KMS-11 (cell line): ENCODE data around the gene ARFGEF2.

Experiments
- H2AFZ ChIP-seq: fragments of 200-600 bp; sonication (generic); 2 replicates; pipeline ENCODE4 v1.6.1; 2016; ENCODE audit warnings: antibody characterized with exemption, mixed run types, low read depth
- H3K27ac ChIP-seq: fragments of 200-600 bp; sonication (generic); 2 replicates; pipeline ENCODE4 v1.6.1; 2016; ENCODE audit warnings: mild to moderate bottlenecking, mixed run types
- H3K27me3 ChIP-seq: fragments of 200-600 bp; sonication (generic); 2 replicates; pipeline ENCODE4 v1.6.1; 2017; ENCODE audit warnings: mild to moderate bottlenecking, low read depth, mixed run types, moderate library complexity; ENCODE audit not compliant: insufficient read depth
- H3K36me3 ChIP-seq: fragments of 200-600 bp; sonication (generic); 2 replicates; pipeline ENCODE4 v1.6.1; 2017; ENCODE audit warnings: mild to moderate bottlenecking, mixed run types; ENCODE audit not compliant: insufficient read depth
- H3K4me1 ChIP-seq: fragments of 200-600 bp; sonication (generic); 2 replicates; pipeline ENCODE4 v1.6.1; 2016; ENCODE audit warnings: mild to moderate bottlenecking, low read depth, mixed run types; ENCODE audit not compliant: poor library complexity, severe bottlenecking
- H3K4me2 ChIP-seq: fragments of 200-600 bp; sonication (generic); 2 replicates; pipeline ENCODE4 v1.7.0; 2016; ENCODE audit warnings: mild to moderate bottlenecking, mixed run types
- H3K4me3 ChIP-seq: fragments of 200-600 bp; sonication (generic); IDR thresholded peaks from 2 replicates; pipeline ENCODE4 v1.6.1; 2017; ENCODE audit warnings: low read depth, low read length, mixed read lengths; ENCODE audit not compliant: insufficient read depth
- H3K79me2 ChIP-seq: fragments of 200-600 bp; sonication (generic); 2 replicates; pipeline ENCODE4 v1.6.1; 2016; ENCODE audit warnings: low read depth, mixed run types; ENCODE audit not compliant: insufficient read depth
- H3K9ac ChIP-seq: fragments of 200-600 bp; sonication (generic); 2 replicates; pipeline ENCODE4 v1.6.1; 2016; ENCODE audit warnings: mild to moderate bottlenecking, mixed run types
- H4K20me1 ChIP-seq: fragments of 200-600 bp; sonication (generic); 2 replicates; pipeline ENCODE4 v1.6.1; 2016; ENCODE audit warnings: mild to moderate bottlenecking, mixed run types; ENCODE audit not compliant: insufficient read depth
- TF ChIP-seq, protein P1 (sequence below): fragments of 200-600 bp; sonication (generic); conservative IDR thresholded peaks from 2 replicates; pipeline ENCODE4 v1.6.1; 2017; ENCODE audit warnings: low read depth, mild to moderate bottlenecking, antibody characterized with exemption, low read length, moderate library complexity, mixed read lengths

The ARFGEF2 gene

DNA sequence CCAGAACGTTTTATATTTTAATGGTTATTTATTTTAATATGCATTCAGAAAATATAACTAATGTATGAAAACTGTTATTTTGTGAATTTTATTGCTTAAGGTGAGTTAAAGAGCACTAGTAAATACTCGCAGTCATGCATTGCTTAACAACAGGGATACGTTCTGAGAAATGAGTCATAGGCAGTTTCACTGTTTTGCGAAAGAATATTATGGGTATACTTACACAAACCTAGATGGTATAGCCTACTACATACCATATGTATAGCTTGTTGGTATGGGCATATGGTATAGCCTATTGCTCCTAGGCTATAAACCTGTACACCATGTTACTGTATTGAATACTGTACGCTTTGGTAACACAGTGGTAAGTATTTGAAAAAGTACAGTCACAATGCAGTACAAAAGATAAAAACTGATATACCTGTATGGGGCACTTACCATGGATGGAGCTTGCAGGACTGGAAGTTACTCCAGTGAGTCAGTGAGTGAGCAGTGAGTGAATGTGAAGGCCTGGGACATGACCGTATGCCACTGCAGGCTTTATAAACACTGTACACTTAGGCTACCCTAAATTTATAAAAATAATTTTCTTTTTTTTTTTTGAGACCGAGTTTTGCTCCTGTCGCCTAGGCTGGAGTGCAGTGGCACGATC is 38.5 kb downstream of the ARFGEF2 start:
- Histone ChIP-seq H2AFZ (no peak overlapping the region), H3K27ac (no peak overlapping the region), H3K9ac (no peak overlapping the region), H3K79me2 (no peaks in the 10 kb centered on the region), H3K4me1 (no peaks in the 10 kb centered on the region), H3K27me3 (no peaks in the 10 kb centered on the region), H3K4me2 (no peak overlapping the region), H4K20me1 (no peaks in the 10 kb centered on the region), H3K4me3 (no peak overlapping the region), H3K36me3 (no peaks in the 10 kb centered on the region)
- TF ChIP-seq, protein P1, sequence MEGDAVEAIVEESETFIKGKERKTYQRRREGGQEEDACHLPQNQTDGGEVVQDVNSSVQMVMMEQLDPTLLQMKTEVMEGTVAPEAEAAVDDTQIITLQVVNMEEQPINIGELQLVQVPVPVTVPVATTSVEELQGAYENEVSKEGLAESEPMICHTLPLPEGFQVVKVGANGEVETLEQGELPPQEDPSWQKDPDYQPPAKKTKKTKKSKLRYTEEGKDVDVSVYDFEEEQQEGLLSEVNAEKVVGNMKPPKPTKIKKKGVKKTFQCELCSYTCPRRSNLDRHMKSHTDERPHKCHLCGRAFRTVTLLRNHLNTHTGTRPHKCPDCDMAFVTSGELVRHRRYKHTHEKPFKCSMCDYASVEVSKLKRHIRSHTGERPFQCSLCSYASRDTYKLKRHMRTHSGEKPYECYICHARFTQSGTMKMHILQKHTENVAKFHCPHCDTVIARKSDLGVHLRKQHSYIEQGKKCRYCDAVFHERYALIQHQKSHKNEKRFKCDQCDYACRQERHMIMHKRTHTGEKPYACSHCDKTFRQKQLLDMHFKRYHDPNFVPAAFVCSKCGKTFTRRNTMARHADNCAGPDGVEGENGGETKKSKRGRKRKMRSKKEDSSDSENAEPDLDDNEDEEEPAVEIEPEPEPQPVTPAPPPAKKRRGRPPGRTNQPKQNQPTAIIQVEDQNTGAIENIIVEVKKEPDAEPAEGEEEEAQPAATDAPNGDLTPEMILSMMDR = no peak

DNA sequence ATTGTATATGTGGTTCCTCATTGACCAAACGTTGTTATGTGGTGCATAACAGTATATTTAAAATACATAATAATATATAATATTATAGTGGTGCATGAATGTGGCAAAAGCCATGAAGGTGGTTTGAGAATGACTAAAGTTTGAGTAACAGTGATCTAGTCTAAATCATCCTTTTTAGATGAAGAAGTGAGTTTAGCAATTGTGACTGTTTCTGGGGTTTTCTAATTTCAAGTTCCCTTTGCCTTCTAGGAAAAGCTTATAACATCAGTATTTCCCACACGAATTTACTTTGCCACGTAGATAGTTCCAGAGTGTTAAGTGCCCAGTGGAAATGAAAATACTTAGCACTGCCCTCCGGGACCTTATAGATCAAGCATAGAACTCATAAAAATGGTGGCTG is 40.9 kb downstream of the ARFGEF2 start:
- no peak overlapping the region for H2AFZ ChIP-seq
- H4K20me1 ChIP-seq = no peaks in the 10 kb centered on the region
- H3K4me3 ChIP-seq = no peak overlapping the region
- no peak overlapping the region for H3K9ac ChIP-seq
- TF ChIP-seq, protein P1 = no peak
- no peaks in the 10 kb centered on the region for H3K36me3 ChIP-seq
- H3K79me2 ChIP-seq = no peaks in the 10 kb centered on the region
- H3K27ac ChIP-seq = no peak overlapping the region
- no peak overlapping the region for H3K4me2 ChIP-seq
- H3K4me1 ChIP-seq = no peaks in the 10 kb centered on the region
- no peaks in the 10 kb centered on the region for H3K27me3 ChIP-seq

DNA sequence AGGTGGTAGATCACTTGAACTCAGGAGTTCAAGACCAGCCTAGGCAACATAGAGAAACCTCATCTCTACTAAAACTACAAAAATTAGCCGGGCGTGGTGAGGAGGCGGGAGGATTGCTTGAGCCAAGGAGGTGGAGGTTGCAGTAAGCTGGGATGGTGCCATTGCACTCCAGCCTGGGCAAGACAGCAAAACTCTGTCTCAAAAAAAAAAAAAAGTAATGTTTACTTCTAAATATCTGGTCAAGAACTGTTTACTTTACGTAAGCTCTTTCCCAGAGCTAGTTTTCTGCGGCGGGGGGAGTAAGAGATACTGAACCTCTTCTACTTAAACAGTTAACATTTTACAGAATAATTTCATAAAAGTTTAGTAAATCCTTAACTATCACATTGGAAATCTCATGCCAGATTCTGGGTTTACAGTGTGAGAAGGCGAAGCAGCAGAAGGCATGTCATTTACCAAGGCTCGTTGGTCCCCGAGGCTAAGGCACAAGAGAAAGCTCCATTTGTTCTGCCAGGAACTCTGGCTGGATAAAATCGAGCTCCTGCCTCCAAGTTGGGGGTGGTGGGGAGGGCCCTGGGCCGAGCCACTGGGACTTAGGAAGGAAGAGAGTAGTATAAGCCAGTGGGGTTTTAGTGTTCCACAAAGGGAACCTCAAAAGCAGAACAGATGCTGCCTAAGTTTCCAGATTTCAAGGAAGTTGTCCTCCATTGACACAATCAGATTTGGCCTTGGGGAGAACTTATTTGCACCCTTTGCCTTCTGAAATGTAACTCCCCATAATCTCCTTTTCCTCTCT is 41.7 kb downstream of the ARFGEF2 start:
- TF ChIP-seq, protein P1 = no peak

DNA sequence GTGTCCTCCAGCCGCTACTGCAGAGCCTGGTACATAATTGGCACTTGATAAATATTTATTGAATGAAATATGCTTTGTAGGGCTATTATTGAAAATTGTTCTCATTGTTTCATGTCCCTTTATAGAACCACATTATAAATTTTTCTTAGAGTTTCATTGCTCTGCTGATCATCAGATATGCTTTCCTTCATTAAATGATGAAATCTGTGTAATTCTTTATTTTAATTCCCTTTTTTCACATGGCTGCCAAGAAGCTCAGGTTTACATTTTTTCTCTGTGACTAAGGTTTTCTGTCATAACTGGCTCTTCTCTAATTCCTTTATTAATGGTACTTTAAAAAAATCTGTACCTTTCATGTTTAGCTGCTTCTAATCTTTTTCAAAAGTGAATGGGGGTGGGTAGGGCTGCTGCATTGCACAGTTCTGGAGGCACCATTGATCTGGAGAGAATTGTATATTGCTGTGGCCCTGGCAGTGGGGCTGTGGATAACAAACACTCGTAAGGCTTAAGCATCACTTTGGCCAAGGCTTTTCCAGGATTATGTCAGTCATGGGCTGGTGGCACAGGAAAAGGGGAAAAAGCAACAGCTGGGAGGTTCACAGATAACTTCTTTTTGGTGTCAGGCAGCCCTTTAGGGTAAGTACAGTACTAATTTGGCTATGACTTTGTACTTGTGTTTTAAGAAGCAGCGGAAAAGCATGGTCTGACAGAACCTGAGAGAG is 43.8 kb downstream of the ARFGEF2 start:
- no peaks in the 10 kb centered on the region for H4K20me1 ChIP-seq
- no peaks in the 10 kb centered on the region for H3K79me2 ChIP-seq
- H3K9ac ChIP-seq = no peak overlapping the region
- H3K27ac ChIP-seq = no peak overlapping the region
- no peaks in the 10 kb centered on the region for H3K27me3 ChIP-seq
- no peak overlapping the region for H3K4me2 ChIP-seq
- no peaks in the 10 kb centered on the region for H3K4me1 ChIP-seq
- no peak overlapping the region for H2AFZ ChIP-seq
- TF ChIP-seq, protein P1 = no peak
- no peak overlapping the region for H3K4me3 ChIP-seq
- H3K36me3 ChIP-seq = 0 out of 2 replicates have a peak, but pooled peaks cover 3% of the 10 kb centered on the region

More for the DNA sequence above, 41.7 kb downstream of the ARFGEF2 start:
- Histone ChIP-seq H3K36me3 (no peaks in the 10 kb centered on the region), H3K79me2 (no peaks in the 10 kb centered on the region), H3K4me3 (no peak overlapping the region), H3K9ac (no peak overlapping the region), H4K20me1 (no peaks in the 10 kb centered on the region), H2AFZ (no peak overlapping the region), H3K4me1 (no peaks in the 10 kb centered on the region), H3K27ac (no peak overlapping the region), H3K27me3 (no peaks in the 10 kb centered on the region), H3K4me2 (no peak overlapping the region)
